ENCODE data around the gene IGFL4. TPM values are rescaled to one million over a fixed set of nuclear protein-coding genes. Genes with fewer than 3 reads are reported as not detected.

Gene IGFL4
- total RNA-seq: not detected

GRCh38 chr19:46040952-46041500, at the start of gene IGFL4:
Gene IGFL4, minus strand, starts transcription at chr19:46041002. Its CDS starts 40 bp downstream, at chr19:46040962.
- TF ChIP-seq, protein P1, sequence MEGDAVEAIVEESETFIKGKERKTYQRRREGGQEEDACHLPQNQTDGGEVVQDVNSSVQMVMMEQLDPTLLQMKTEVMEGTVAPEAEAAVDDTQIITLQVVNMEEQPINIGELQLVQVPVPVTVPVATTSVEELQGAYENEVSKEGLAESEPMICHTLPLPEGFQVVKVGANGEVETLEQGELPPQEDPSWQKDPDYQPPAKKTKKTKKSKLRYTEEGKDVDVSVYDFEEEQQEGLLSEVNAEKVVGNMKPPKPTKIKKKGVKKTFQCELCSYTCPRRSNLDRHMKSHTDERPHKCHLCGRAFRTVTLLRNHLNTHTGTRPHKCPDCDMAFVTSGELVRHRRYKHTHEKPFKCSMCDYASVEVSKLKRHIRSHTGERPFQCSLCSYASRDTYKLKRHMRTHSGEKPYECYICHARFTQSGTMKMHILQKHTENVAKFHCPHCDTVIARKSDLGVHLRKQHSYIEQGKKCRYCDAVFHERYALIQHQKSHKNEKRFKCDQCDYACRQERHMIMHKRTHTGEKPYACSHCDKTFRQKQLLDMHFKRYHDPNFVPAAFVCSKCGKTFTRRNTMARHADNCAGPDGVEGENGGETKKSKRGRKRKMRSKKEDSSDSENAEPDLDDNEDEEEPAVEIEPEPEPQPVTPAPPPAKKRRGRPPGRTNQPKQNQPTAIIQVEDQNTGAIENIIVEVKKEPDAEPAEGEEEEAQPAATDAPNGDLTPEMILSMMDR (IDR thresholded peaks at IDR 0.05; ENCODE audit: low read depth): no peak

DNA sequence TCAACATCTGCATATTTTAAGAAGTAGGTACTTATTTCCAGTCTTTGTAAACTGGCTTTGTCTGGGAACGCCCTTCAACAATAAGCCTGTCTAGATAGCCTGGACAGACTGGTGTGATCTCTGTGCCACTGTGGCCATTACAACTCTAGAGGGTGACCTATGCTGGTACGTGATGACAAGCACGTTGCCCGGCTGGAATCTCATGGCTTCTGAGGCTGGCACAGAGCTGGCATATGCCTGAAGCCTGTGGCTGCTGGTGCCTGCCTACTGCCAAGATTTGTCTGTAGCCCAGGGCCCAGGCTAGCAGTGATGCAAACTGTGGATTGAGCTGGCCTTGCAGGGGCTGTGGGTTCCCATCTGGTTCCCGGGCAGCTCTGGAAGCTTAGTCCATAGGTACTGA, 49.6 kb upstream of the IGFL4 start:
- TF ChIP-seq, protein P1 (IDR thresholded peaks at IDR 0.05; ENCODE audit: low read depth): no peak

- TF ChIP-seq, protein P1 (IDR thresholded peaks at IDR 0.05; ENCODE audit: low read depth): no peak
These were observed 48.6 kb upstream of the IGFL4 start for GRCh38 chr19:46089432-46089831.

DNA sequence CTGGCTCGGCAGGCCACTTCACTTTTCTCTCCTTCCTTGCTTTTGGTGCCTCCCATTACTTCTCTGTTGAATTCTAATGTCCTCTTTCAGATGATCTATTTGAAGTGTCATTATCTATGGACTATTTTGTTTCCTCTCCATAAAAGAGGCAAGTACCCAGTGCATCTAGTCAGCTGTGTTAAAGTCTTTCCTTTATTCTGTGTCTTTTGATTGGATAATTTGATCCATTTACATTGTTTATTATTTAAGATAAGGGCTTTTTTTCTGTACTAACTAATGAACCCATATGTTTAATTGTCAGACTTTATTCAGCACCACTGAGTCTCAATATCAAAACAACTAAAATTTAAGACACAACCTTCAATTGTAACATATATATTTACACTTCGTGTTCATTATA, 47.3 kb upstream of the IGFL4 start:
- TF ChIP-seq, protein P1 (IDR thresholded peaks at IDR 0.05; ENCODE audit: low read depth): no peak

DNA sequence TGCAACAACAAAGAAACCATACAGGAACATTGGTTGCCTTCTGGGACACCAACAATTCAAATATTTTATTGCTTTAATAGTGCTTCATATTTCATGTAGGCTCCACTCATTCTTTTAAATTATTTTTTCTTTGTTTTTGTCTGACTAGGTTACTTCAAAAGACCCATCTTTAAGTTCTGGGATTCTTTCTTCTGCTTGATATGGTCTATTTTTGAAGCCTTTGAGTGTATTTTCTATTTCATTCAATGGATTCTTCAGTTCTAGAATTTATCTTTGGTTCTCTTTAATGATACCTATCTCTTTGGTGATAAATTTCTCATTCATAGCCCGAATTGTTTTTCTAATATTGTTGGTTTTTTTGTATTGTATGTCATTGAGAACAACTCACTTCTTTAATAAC, 45.1 kb upstream of the IGFL4 start:
- TF ChIP-seq, protein P1 (IDR thresholded peaks at IDR 0.05; ENCODE audit: low read depth): no peak

DNA sequence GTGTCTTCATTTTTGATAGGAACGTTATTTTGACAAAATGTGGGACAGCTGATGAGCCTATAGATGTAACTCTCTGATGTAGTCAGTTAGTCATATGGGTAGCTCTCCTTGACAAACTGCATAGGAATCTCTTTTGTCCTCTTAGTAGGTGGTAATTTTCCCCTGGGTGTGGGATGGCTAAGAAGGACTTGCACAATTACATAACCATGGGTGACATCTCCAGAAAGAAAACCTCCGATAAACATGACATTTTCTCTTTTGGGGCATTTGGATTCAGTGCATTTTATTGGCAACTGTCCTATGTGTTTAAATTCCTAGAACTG, 41.9 kb upstream of the IGFL4 start:
- TF ChIP-seq, protein P1 (IDR thresholded peaks at IDR 0.05; ENCODE audit: low read depth): no peak

DNA sequence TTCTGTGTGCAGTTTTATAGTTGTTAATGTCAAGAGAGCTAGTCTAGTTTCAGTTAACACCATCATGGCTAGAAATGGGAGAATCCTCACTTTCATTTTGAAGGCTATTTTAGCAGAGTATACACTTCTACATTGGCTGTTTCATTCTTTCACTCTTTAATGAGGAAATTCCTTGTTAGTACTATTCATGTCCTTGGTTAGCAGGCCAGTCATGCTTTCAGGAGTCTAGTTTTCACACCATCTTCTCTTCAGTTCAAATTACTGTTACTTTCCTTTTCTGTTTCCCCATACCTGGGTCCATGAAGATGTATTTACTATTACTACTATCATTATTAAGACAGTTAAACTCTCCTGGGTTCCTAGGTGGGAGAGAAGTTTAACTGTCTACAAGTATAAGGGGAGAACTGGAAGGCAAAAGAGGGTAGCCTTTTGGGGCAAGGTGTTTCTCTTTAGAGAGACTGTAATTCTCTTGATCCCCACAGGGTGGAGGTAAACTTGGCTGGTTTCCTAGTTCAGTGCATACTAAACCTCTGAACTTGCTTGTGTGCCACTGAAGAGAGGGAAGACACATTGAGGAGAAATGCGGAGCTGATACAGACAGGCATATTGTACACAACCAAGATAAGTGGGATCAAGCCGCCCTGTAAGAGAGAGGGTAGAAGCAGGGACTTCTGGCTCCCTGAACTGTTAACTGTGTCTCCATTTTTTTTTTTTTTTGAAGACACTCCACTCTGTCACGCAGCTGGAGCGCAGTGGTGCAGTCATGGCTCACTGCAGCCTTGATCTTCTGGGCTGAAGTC, 41.3 kb upstream of the IGFL4 start:
- TF ChIP-seq, protein P1 (IDR thresholded peaks at IDR 0.05; ENCODE audit: low read depth): no peak

Data from subcutaneous adipose tissue (tissue), 4 donors.